SU-DHL-6 (cell line): ENCODE results near the gene CLSTN3.

Experiments
- CTCF ChIP-seq: fragments of 200-600 bp; sonication (generic); IDR thresholded peaks from one replicate; pipeline ENCODE4 v1.5.1; 2017; ENCODE audit warnings: antibody characterized with exemption, mild to moderate bottlenecking, low read length, moderate library complexity; ENCODE audit not compliant: insufficient read depth, poor library complexity, severe bottlenecking
- EZH2phosphoT487 ChIP-seq: fragments of 200-600 bp; sonication (generic), shearing (Covaris generic); conservative IDR thresholded peaks from 2 replicates; pipeline ENCODE4 v1.6.1; 2018; ENCODE audit warnings: mild to moderate bottlenecking, antibody characterized with exemption, low read length, moderate library complexity, mixed read lengths

- no peak for TF ChIP-seq CTCF
- no peak for TF ChIP-seq EZH2phosphoT487
Observed at GRCh38 chr12:7081037-7081436, 49.1 kb upstream of the CLSTN3 start.
